Stimulated activated CD8-positive, alpha-beta memory T cell treated with anti-CD3 and anti-CD28 coated beads, Interleukin-7, amount 100 ng/mL, for 1 hour (primary cell): ENCODE measurements around the gene GEMIN7.

Source experiments
- DNase-seq, 2 donors: peaks; one replicate each; pipeline ENCODE4 v3.0.0-alpha.2; 2020; ENCODE audit warnings: low read depth in 2 of 2

Gene GEMIN7

DNA sequence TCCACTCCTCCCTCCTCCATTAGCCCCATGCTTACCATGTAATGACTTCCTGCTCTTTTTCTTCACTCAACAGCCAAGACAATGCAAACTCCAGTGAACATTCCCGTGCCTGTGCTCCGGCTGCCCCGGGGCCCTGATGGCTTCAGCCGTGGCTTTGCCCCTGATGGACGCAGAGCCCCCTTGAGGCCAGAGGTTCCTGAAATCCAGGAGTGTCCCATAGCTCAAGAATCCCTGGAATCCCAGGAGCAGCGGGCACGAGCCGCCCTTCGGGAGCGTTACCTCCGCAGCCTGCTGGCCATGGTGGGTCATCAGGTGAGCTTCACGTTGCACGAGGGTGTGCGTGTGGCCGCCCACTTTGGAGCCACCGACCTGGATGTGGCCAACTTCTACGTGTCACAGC lies 11.0 kb downstream of the GEMIN7 start:
- DNase-seq: no peak

DNA sequence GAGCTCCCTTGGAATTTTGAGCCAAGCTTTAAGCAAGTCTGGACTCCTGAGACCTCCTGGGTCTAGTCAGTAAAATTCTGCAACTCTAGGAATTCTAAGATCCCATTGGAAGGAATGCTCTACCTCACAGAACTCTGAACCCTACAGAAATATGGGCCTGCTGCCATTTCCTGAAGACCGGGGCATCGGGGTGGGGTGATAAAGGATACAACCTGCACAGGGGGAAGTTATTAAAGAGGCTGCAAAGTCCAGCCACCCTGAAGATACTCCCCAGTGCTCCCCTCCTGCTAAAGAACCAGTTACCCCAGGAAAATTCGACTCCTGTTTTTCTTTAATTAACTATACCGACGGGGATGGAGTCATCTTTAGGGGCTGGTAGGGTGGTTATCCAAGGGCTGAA lies 11.5 kb downstream of the GEMIN7 start:
- no peak for DNase-seq

- DNase-seq: peak; percentile 95 to 97
Measured at GRCh38 chr19:45091031-45091923, 12.2 kb downstream of the GEMIN7 start.

GRCh38 chr19:45092747-45093678 lies 14.0 kb downstream of the GEMIN7 start, which contains the start of gene PPP1R37:
PPP1R37 (plus strand) TSS chr19:45093179; CDS start chr19:45093326, 147 bp downstream.
- DNase-seq: peak; percentile 73 to 85

DNA sequence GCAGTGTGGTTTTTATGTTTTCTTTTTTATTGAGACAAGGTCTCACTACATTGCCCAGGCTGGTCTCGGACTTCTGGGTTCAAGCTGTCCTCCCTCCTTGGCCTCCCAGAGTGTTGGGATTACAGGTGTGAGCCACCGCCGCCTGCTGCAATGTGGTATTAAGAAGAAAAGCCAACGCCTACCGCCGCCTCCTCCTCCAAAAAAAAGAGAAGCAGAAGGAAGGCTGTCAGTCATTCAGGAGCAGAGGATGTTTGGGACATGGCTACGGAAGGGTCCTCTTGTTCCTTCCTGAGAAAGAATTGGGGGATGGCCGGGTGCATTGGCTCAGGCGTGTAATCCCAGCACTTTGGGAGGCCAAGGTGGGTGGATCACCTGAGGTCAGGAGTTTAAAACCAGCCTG lies 15.1 kb downstream of the GEMIN7 start:
- DNase-seq: no peak

DNA sequence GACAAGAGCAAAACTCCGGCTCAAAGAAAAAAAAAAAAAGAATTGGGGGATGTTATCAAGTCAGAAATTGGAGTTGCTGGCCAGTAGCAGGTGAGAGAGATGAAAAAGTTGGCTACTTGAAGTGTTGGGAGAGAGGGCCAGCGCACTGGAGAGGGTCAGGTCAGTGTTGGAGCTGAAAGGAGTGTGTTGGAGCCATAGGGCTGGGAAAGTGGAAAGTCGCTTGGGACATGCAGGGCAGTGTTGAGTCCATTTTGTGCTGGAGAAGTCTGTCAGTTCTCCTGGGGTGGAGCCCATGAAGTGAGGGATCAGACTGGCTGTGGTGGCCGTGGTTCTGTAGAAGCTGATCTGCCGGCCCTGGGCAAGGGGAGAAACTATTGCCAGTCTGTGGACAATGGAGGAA lies 15.6 kb downstream of the GEMIN7 start:
- no peak for DNase-seq

DNA sequence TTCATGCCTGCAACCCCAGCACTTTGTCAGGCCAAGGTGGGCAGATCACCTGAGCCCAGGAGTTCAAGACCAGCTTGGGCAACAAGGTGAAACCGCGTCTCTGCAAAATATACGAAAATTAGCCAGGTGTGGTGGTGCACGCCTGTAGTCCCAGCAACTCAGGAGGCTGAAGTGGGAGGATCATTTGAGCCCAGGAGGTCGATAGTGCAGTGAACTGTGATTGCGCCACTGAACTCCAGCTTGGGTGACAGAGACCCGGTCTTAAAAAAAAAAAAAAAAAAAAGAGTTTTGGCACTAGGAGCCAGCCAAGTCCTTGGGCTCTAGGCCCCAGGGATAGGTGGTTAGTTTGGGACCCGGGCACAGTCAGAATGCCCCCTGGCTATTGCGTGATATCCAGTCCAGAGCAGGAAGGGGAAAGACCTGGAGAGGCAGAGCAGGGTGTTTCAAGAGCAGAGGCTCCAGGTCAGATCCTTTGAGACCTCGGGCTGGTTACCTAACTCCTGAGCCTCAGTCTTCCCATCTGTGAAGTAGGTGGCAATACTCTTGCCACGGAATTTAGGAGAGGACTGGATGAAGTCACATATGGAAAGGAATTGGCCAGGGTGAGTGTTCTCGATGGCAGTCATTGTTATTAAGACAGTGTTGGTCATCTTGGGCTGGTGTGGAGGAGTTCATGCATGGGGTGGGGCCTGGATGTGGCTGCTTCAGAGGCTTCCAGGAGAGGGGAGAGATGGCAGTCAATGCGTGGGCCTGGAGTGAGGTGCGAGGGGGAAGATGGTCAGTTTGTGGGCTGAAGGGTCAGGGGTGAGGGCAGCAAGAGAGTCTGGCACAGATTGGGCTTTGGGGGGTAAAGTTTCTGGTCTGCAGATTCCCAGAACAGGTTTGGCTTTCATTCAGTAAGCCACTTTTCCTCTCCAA lies 16.7 kb downstream of the GEMIN7 start:
- no peak for DNase-seq

DNA sequence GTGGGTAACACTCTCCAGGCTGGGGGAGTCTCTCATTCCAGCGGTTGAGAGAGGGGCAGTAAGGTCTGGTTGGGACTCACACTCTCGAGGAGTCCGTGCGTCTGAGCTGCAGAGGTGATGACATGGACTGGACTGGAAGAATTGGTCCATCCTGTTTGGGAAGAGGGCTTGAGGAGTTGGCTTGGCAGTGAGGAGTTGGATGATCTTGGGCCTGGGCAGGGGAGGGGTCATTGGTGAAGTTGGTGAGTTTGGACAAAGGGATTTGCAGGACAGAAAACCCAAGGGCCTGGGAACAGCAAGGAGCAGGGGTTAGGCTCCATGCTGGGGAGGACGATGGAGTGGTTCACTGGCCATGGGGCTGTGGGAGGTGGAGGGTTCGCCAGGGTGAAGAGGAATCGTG lies 17.6 kb downstream of the GEMIN7 start:
- no peak for DNase-seq

DNA sequence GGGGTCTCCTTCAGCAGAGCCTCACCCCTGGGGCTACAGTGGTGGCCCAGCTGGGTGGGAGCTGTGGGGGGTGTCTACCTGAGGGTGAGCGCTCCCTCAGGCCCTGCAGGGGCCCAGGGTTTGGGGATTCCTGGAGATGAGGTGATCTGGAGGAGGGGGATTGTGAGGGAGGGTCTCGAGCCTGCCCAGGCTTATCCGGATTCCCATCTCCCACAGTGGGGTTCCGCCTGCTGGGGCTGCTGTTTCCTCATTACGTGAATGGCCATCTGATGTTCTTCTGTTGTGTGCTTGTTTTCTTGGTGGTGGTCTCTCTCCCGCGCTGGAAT lies 18.4 kb downstream of the GEMIN7 start:
- DNase-seq: no peak

GRCh38 chr19:45097776-45098520 lies 18.9 kb downstream of the GEMIN7 start:
- no peak for DNase-seq

DNA sequence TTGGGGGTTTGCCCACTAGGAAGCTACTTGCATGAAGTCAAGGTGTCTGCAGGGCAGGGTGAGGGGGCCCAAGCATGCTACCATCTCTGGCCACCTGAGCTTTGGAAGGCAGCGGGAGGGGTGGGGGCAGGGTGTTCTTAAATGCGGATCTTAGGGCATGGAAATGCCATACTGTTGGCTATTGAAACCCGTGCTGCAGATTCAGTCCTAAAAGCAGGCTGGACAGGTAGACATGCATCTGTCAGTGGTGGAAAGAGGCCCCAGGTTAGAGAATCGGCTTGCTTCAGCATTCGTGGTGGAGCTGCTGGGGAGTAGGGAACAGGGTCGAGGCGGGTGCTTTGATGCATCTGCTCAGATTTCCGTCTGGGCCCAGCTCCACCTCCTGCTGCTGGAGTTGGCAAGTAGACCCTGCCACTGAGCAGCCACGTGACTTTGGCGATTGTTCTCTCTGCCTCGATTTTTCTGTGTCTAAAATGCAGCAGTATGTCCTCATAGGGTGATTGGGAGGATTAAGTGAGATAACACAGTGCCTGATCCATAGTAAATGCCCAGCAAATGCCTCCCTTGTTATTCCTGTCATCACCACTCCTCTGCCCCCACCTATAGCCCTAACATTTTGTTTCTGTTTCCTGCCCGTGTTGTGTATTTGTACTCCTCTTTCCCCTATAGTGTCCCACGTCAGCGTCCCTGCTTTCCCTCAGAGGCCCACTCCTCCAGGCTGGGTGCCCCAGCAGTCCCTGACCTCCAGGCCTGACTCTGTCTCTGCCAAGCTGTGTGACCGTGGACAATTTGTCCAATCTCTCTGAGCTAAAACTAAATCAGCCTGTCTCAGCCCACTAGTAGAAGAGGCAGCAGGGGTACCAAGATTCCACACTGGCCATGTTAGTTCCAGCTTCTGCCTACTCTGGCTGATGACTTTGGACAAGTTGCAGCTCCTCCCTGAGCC lies 19.7 kb downstream of the GEMIN7 start:
- DNase-seq: no peak

- no peak for DNase-seq
Measured at GRCh38 chr19:45099467-45100191, 20.6 kb downstream of the GEMIN7 start.

DNA sequence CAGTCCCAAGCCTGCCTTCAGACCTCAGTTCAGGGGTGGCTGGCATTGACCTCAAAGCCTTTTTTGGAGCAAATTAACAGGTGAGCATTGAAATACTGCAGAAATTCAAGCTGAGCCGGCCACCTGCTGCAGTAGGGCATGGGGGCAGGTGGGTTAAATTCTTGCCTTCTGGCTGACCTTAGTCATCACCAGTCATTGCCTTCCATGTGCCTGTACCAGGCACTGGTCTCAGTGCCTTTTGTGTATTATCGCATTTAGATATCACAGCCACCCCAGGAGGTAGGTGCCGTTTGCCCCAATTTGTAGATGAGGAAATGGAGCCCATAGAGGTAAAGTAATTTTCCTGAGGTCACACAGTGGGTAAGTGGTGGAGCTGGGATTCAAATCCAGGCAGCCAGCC lies 21.1 kb downstream of the GEMIN7 start:
- no peak for DNase-seq

DNA sequence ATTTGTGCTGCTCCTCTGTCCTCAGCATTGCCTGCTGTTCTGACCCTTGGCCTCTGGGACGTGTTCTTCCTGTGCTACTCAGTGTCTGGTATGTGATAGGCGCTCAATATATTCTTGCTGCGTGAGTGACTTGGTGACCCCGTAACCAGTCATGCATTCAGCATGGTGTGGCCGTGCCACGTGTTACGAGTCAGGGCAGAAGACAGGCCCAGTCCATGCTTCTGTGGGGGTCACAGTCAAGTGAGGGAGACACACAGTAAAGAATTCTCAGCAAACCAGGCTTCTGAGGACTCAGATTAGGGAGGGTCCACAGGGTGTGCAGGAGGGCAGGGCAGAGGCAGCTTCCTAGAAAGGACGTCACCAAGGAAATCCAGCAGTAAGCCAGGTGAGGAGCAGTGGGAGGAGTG lies 21.8 kb downstream of the GEMIN7 start:
- no peak for DNase-seq

DNA sequence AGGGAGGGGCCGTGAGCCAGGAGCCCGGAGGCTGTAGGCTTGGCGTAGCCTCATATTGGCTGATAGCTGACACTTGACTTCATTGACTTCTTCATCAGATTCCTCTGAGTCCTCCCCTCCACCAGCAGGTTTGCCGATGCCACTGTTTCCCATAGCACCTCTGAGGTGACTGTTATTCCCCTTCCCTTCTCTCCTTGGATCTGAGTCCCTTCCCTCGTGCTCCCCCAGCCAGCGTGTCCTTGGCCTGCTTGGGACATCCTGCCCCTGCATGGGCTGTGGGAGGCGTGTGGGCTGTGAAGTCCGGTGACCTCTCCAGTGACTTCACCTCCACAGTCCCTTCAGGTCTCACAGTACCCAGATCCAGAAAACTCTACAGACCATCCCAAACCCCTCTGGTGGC lies 22.7 kb downstream of the GEMIN7 start:
- no peak for DNase-seq

- no peak for DNase-seq
Measured at GRCh38 chr19:45102481-45102880, 23.4 kb downstream of the GEMIN7 start.

DNA sequence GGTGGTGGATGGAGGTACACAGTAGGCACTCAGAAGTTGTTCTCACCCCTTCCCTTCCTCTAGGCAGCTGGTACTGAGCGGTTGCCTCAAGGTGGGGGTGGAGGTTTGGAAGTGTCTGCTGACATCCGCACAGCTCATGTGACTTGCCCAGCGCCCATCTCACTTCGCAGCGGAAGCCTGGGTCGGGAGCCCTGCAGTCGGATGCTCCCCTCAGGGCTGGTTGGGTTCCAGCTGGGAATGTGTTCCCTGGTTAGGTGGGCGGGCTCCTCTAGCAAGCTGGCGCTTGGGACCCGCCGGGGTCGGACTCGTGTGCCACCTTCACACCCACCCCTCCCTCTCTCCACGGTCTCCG lies 24.1 kb downstream of the GEMIN7 start:
- DNase-seq: no peak

GRCh38 chr19:45103508-45104319 lies 24.7 kb downstream of the GEMIN7 start:
- DNase-seq: no peak
